NCI-H146 treated with DMSO at 0.1 percent for 48 hours (cell line): ENCODE results near the gene ZBED4.

Experiments
- DNase-seq: peaks from one replicate; lab custom pipeline; 2025; ENCODE audit not compliant: unreplicated experiment; lab: John Stamatoyannopoulos, UW

Gene ZBED4

DNA sequence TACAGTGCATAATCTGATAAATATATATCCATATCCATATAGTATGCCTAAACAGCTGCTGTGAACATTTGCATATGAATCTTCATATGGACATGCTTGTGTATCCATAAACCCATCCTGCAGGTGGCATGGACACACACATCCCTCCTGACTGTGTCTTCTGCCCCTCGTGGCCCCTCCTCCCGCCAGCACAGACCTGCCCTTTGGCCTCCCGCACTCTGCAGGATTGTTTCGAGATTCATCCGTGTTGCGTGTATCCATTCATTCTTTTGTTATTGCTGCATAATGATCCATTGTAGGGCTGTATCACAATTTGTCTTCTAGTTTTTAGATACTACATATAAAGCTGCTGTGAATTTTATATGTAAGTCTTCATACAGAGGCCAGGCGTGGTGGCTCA is 24.0 kb downstream of the ZBED4 start:
- DNase-seq, result no peak

DNA sequence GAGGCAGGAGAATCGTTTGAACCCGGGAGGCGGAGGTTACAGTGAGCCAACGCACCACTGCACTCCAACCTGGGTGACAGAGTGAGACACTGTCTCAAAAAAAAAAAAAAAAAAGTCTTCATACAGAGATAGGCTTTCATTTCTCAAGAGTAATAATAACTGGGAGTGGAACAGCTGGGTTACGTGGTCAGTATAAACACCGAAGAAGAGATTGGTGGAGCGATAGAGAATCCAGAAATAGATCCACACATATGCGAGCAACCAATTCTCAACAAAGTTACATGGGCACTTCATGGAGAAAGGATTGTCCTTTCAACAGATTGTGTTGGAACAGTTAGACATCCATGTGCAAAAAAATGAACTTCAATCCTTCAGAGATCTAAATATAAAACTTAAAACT is 24.6 kb downstream of the ZBED4 start:
- no peak for DNase-seq

DNA sequence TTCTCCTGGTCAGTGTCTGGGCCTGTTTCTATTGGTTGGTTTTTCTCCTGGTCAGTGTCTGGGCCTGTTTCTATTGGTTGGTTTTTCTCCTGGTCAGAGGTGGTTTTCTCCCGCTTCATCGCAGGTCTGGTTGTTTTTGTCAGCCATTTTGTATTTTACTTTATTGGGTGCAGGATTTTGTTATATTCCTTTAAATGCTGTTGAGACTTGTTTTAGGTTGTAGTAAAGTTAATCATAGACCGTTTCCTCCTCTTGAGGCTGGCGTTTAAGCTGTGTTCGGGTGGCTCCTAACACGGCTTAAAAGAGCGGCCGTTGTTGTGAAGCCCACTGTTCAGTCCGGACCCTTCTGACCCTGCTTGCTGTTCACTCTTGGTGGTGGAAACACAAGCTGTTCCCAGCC is 26.2 kb downstream of the ZBED4 start:
- no peak for DNase-seq

DNA sequence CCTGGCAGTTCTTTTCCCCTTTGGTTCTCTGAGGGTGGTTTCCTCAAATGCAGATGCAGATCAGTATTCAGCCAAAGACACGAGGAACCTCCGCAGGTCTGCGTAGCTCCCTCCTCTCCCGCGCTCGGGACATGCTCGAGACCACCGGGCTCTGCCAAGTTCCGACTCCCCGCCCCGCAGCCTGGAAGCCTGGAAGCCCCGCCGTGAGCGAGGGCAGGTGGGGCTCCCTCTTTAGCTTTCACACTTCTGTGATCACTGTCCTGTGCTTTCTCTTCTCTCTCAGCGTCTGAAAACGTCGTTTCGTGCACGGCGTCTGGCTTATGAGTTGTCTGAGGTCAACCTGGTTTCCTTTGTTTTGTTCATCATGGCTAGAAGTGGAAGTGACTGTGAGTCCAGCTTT is 26.6 kb downstream of the ZBED4 start:
- no peak for DNase-seq

DNA sequence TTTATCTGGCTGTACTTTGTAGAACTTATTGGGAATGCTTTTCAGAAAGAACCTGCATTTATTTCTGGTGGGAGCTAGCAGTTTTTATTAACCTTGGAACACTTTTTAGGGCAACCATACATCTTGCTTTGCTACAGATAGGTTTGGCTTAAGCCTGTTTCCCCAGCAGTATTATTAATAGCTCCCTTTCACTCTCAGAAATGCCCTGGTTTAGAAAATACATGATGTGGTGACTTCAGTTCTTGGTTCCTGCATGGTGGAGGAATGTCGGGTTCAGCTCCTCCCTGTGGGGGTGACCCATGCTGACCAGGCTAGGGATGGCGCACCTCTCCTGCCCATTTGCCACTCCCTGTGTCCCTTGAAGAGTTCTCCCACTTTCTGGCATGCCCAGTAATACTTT is 28.2 kb downstream of the ZBED4 start:
- no peak for DNase-seq

DNA sequence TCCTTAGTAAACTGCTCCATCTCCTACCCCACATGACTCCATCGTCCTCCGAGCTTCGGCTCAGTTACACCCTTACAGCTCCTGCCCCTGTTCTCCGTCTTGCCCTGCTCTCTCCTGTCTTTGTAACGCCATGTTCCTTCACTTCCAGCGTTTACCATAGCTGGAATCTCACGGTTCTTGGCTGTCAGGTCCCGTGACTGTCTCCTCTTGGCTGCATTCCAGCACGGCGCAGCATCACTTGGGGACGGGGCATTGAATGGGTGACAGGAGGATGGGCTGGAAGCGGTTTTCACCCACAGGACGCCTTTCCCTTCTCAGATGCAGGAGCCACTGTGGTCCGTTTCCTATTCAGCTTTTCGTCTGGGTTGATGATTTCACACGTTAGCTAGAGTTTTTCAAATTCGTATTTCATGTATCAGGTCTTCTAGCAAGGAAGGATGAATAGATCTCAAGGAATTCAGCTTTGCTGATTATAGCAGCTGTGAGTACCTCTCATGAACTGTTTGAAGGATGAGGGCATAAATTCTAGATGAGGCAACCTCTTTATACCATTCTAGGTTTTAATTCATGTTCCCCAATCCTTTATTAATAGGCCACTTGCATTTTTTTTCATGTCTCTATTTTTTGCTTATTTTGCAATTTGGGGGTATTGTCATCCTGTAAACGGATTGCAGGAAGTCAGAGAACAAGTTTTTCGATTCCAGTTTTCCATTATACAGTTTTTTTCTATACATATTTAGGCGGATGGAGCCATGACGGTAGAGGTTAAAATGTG is 29.1 kb downstream of the ZBED4 start:
- DNase-seq, result no peak

DNA sequence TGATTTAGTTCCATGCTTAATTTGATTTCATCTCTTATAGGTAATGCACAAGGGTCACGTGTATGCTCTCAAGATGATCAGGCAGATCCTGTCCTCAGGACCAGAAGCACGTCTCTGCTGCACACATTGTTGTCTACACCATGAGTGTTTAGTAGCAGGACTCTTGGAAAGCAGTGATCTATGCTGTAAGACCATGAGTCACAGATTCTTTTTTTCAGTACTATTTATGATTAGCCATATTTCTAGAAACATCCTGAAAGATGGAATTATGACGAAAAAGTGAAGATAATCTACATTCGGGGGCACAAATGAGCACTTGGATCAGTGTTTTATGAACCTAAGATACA is 29.6 kb downstream of the ZBED4 start:
- no peak for DNase-seq

DNA sequence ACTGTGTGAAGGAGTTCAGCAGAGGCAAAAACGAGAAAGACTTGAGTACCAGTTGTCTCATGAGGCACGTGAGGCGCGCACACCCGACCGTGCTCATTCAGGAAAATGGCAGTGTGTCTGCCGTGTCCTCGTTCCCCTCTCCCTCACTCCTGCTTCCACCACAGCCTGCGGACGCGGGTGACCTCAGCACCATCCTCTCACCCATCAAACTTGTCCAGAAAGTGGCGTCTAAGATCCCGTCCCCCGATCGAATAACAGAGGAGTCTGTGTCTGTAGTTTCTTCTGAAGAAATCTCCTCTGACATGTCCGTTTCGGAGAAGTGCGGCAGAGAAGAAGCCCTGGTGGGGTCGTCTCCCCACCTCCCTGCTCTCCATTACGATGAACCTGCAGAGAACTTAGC is 30.4 kb downstream of the ZBED4 start:
- DNase-seq, result no peak

DNA sequence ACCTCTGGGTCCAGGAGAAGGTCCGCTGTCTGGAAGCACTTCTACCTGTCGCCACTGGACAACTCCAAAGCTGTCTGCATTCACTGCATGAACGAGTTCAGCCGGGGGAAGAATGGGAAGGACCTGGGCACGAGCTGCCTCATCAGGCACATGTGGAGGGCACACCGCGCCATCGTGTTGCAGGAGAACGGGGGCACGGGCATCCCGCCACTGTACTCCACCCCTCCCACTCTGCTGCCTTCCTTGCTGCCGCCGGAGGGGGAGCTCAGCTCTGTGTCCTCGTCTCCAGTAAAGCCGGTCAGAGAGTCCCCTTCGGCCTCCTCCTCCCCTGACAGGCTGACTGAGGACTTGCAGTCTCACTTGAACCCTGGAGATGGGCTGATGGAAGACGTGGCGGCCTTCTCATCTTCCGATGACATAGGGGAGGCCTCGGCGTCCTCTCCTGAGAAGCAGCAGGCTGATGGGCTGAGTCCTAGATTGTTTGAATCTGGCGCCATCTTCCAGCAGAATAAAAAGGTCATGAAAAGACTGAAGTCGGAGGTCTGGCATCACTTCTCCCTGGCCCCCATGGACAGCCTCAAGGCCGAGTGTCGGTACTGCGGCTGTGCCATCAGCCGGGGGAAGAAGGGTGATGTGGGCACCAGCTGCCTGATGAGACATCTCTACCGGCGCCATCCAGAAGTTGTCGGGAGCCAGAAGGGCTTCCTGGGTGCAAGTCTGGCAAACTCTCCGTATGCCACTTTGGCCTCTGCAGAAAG is 31.0 kb downstream of the ZBED4 start:
- DNase-seq, result no peak

DNA sequence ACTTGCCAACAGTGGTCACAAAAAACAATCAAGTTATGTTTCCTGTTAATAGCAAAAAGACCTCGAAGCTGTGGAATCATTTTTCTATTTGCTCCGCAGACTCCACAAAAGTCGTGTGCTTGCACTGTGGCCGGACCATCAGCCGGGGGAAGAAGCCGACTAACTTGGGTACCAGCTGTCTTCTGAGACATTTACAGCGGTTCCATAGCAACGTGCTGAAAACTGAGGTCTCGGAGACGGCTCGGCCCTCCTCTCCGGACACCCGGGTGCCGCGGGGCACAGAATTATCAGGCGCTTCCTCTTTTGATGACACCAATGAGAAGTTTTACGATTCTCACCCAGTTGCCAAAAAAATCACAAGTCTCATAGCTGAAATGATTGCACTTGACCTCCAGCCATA is 31.6 kb downstream of the ZBED4 start:
- DNase-seq, result no peak

DNA sequence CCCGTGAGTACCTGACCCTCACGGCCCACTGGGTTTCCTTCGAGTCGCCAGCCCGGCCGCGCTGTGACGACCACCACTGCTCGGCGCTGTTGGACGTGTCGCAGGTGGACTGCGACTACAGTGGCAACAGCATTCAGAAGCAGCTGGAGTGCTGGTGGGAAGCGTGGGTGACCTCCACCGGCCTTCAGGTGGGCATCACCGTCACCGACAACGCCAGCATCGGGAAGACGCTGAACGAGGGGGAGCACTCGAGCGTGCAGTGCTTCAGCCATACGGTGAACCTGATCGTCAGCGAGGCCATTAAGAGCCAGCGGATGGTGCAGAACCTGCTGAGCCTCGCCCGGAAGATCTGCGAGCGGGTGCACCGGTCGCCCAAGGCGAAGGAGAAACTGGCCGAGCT is 32.2 kb downstream of the ZBED4 start:
- no peak for DNase-seq

DNA sequence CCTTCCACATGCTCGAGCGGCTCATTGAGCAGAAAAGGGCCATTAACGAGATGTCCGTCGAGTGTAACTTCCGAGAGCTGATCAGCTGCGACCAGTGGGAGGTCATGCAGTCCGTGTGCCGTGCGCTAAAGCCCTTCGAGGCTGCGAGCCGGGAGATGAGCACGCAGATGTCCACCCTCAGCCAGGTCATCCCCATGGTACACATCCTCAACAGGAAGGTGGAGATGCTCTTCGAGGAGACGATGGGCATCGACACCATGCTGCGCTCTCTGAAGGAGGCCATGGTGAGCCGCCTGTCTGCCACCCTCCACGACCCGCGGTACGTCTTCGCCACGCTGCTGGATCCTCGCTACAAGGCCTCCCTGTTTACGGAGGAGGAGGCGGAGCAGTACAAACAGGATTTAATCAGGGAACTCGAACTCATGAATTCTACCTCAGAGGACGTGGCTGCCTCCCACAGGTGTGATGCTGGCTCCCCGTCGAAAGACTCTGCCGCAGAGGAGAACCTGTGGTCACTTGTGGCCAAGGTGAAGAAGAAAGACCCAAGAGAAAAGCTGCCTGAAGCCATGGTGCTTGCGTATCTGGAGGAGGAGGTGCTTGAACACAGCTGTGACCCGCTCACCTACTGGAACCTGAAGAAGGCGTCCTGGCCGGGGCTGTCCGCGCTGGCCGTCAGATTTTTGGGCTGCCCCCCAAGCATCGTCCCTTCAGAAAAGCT is 32.9 kb downstream of the ZBED4 start:
- DNase-seq, result no peak

DNA sequence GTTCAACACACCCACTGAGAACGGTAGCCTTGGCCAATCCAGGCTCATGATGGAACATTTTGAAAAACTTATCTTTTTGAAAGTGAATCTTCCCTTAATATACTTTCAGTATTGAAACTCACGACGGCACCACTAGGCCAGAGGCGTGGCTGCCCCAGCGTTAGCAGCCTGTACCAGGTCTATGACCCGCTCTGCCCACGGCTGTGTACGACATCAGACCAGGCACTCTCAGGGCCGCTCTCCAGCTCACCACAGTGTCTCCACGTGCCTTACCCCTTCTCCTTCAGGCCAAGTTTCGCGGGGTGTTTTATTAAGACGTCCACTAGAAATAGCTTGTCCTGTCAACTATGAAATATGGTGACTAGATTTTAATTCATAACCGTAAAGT is 33.4 kb downstream of the ZBED4 start:
- DNase-seq, result no peak

DNA sequence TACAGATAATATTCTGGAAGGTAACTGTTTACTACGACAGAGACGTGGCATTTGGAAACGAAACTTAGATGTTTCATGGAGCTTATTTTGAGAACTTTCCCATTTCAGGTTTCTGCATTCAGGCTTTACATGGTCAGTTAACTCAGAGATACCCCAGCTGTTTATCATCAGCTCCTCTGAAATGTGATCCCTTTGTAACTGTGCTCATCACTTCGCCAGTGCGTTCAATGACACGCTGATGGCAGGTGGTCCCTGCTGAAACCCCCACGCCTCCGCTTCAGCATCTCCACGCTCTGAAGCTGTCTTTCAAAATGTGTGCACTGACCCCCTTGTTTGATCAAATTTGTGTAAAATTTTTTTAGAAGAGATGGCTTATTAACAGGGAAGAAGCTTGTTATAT is 34.1 kb downstream of the ZBED4 start:
- no peak for DNase-seq

DNA sequence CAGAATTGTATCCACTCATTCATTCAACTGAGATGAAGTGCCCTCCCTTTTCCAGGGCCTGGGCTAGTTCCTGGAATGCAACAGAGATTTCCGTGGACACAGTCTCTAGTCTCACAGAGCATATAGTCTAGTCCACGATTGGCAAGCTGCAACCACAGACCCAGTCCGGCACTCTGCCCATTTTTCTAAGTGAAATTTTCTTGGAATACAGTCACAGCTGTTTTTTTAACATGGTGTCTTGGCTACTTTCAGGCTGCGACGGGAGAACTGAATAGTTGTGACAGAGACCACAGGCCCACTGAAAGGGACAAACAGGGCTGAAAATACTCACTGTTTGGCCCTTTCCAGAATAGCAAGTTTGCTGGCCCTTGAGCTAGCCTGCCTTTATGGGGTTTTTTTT is 35.4 kb downstream of the ZBED4 start:
- DNase-seq, result no peak

DNA sequence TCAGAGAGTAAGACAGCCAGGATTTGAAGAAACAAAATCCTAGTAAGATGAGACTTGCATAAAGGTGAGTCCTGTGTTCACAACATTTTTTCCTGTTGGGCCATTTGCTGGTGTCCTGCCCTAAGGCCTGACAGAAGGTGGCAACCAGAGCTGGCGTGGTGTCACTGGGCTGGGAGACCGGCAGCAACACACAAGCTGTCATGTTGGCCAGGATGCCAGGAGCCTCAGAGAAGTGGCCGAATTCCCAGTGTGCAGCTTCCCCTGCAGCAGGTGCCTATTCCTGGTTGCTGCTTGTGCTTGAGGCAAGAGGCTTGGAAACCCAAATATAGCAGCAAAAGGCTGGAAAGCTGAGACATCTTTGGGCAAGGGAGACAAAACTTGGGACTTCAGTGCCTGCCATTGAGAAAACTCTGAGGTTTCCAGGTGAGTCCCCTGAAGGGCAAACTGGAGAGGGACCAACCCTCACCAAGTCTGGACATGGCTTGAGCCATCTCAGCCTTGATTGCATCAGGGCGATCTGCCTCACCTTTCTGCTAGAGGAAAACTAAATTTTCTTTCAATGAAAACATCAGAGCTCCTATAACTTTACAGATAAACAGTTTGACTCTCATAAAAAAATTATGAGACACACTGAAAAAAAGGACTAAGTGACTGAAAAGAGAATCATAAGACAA is 38.7 kb downstream of the ZBED4 start:
- no peak for DNase-seq

DNA sequence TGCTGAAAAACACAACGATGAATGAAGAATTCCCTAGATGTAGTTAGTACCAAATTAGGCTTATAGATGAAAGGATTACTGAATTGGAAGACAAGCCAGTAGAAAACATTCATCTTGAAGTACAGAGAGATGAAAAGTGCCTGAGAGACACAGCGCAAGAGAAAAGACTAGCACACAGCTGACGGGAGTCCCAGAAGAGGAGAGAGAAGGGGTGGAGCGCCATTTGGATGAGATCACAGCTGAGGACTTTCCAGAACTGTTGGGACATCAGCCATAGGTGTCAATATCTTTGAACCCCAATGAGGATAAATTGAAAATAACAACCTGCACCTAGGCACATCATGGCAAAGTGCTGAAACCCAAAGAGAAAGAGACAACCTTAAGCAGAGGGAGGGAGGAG is 39.4 kb downstream of the ZBED4 start:
- no peak for DNase-seq

DNA sequence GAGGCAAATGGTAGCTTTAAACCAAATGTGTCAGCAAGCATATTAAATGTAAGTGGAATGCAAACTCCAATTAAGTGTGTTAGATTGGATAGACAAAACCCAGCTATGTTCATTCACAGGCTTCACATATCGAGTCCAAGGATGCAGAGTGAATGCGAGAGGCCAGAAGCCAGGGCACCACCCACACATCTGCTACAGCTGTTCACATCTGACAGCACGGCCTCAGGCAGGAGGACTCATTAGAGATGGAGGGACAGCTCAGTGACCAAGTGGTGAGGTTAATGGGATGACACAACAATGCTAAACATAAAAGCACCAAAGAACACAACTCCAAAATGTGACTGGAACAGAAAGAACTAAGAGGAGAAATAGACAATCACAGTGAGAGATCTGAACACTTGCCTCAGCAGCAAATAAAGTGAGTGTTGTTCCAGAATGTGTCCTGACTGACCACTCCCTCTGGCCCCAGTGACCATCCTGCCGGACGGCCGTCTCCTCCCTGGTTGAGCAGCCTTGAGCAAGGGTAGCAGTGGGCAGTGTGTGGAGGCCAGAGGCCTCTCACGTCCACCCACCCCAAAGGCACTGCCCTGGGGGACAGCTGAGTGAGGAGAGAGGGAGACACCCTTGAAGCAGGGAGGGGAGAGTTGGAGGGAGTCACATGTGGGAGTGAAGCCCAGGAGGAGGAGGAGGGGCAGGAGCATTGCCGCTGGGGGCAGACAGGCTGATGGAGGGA is 40.8 kb downstream of the ZBED4 start:
- DNase-seq, result no peak

DNA sequence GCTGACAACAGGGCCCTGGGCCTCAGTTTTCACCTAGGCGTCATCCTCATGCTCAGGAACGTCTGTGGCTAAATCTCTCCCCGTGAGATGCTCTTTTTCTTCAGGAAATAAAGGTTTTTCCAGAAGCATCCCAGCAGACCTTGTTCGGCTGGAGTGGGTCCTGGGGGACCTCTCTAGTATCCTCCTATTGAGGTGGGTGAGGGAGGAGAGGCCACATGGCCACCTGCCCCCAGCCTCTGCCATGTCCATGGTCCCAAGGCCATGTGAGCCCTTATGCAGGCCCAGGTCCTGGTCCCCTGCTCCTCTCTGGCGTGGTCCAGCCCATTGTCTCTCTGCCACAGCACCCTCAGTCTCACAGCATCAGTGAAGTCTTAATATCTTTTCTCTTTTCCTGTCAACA is 42.6 kb downstream of the ZBED4 start:
- no peak for DNase-seq

DNA sequence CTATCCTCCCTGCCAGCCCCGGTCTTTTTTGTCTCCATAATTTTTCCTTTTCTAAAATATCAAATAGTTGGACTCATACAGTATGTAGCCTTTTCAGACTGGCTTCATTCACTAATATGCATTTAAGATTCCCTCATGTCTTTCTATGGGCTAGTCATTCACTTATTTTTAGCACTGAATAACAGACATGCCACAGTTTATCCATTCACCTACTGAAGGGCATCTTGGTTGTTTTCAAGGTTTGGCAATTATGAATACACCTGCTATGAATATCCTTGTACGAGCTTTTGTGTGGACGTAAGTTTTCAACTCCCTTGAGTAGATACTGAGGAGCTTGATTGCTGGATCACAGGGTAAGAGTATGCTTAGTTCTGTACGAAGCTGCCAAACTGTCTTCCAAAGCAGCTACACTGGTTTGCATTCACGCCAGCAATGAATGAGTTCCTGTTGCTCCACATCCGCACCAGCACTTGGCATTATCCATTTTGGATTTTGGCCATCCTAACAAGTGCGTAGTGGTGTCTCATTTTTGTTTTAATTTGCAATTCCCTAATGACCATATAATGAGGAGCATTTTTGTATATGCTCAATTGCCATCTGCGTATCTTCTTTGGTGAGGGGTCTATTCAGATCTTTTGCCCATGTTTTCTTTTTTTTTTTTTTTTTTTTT is 43.5 kb downstream of the ZBED4 start:
- DNase-seq, result no peak
